Breast epithelium (tissue), 4 donors: Measurements from ENCODE around the gene RSPH9. TPM values are rescaled to one million over a fixed set of nuclear protein-coding genes. Genes with fewer than 3 reads are reported as not detected.
A peak's percentile ranks its signal among the peaks of the same experiment; 100 is the strongest.

Experiments
- DNase-seq, 2 donors: peaks; one replicate each; pipeline ENCODE4 v3.0.0-alpha.2; 2019; ENCODE audit warnings: low spot score in 2 of 2
- H3K27ac ChIP-seq, 2 donors: fragments of 200-600 bp; sonication (generic) in 1 of 2; one replicate each; pipeline ENCODE4 v1.5.1; 2016 to 2019; ENCODE audit warnings: mild to moderate bottlenecking in 1 of 2
- H3K27me3 ChIP-seq, 2 donors: fragments of 200-600 bp; sonication (generic) in 1 of 2; one replicate each; pipeline versions ENCODE4 v1.5.1 to v1.6.0; 2017 to 2019; ENCODE audit warnings: control low read depth in 1 of 2, mild to moderate bottlenecking in 1 of 2
- H3K36me3 ChIP-seq: fragments of 200-600 bp; one replicate; pipeline ENCODE4 v1.5.1; 2019
- H3K4me1 ChIP-seq, 2 donors: fragments of 200-600 bp; sonication (generic); one replicate each; pipeline ENCODE4 v1.5.1; 2016 to 2019; ENCODE audit warnings: control low read depth in 1 of 2
- H3K4me3 ChIP-seq, 3 donors: fragments of 200-600 bp; sonication (generic); 1 replicate in 2 of 3; 2 replicates in 1 of 3; pipeline ENCODE4 v1.5.1; 2016 to 2019; ENCODE audit warnings: mild to moderate bottlenecking in 3 of 3, moderate library complexity in 2 of 3
- H3K9me3 ChIP-seq, 2 donors: fragments of 200-600 bp; sonication (generic) in 1 of 2; one replicate each; pipeline ENCODE4 v1.5.1; 2016 to 2019; ENCODE audit warnings: control low read depth in 1 of 2
- POLR2A ChIP-seq: fragments of 450-650 bp; IDR thresholded peaks from one replicate; pipeline ENCODE4 v1.6.1; 2016; ENCODE audit warnings: antibody characterized with exemption, mild to moderate bottlenecking, moderate library complexity
- POLR2AphosphoS5 ChIP-seq, 3 donors: sonication (generic); formaldehyde crosslinking; IDR thresholded peaks; one replicate each; pipeline ENCODE4 v1.6.1; 2017; ENCODE audit warnings: antibody characterized with exemption in 3 of 3
- intact Hi-C: fragments of 100-400 bp; cut with DNase I; formaldehyde crosslinking; loops from one replicate; pipeline ENCODE4 v1.15.1; 2023; ENCODE audit warnings: low total_unique reads
- total RNA-seq, 3 donors: library from RNA; depleted of rRNA; stranded (reverse); fragments of >200 nt; gene quantifications; one replicate each; pipeline ENCODE4 v1.1.0, GENCODE V29; 2016
- TF ChIP-seq, protein P1 (sequence below), 3 donors: fragments of 450-650 bp; IDR thresholded peaks; one replicate each; pipeline ENCODE4 v1.5.1; 2016 to 2017; ENCODE audit warnings: antibody characterized with exemption in 3 of 3, mild to moderate bottlenecking in 3 of 3, moderate library complexity in 3 of 3

The RSPH9 gene
- total RNA-seq, 3 donors from 2014 or later = not detected

- H3K4me3 ChIP-seq = no peak overlapping the region
- TF ChIP-seq POLR2AphosphoS5 (IDR thresholded peaks at IDR 0.05) (no peak), POLR2A (no peak)
- TF ChIP-seq, protein P1, sequence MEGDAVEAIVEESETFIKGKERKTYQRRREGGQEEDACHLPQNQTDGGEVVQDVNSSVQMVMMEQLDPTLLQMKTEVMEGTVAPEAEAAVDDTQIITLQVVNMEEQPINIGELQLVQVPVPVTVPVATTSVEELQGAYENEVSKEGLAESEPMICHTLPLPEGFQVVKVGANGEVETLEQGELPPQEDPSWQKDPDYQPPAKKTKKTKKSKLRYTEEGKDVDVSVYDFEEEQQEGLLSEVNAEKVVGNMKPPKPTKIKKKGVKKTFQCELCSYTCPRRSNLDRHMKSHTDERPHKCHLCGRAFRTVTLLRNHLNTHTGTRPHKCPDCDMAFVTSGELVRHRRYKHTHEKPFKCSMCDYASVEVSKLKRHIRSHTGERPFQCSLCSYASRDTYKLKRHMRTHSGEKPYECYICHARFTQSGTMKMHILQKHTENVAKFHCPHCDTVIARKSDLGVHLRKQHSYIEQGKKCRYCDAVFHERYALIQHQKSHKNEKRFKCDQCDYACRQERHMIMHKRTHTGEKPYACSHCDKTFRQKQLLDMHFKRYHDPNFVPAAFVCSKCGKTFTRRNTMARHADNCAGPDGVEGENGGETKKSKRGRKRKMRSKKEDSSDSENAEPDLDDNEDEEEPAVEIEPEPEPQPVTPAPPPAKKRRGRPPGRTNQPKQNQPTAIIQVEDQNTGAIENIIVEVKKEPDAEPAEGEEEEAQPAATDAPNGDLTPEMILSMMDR (IDR thresholded peaks at IDR 0.05) = no peak
- H3K4me1 ChIP-seq = no peaks in the 10 kb centered on the region
- no peaks in the 10 kb centered on the region for H3K9me3 ChIP-seq
- H3K27ac ChIP-seq = no peak overlapping the region
- H3K36me3 ChIP-seq = no peaks in the 10 kb centered on the region
- DNase-seq = peak in 1 of 2 donors; percentile 10
- intact Hi-C loops = no loop called here
- no peaks in the 10 kb centered on the region for H3K27me3 ChIP-seq
These were observed 27.9 kb upstream of the RSPH9 start for GRCh38 chr6:43616725-43617472.

GRCh38 chr6:43621078-43621835 lies 23.6 kb upstream of the RSPH9 start:
- Histone ChIP-seq H3K4me1 (no peaks in the 10 kb centered on the region), H3K36me3 (no peaks in the 10 kb centered on the region), H3K27ac (no peak overlapping the region), H3K9me3 (no peaks in the 10 kb centered on the region), H3K27me3 (no peaks in the 10 kb centered on the region), H3K4me3 (no peak overlapping the region)
- intact Hi-C loops = no loop called here
- TF ChIP-seq POLR2AphosphoS5 (IDR thresholded peaks at IDR 0.05) = no peak
- TF ChIP-seq POLR2A = no peak
- TF ChIP-seq, protein P1 (IDR thresholded peaks at IDR 0.05) = no peak
- peak in 1 of 2 donors; percentile 15 for DNase-seq

GRCh38 chr6:43621836-43622180 lies 23.0 kb upstream of the RSPH9 start:
- Histone ChIP-seq H3K27me3 (no peaks in the 10 kb centered on the region), H3K4me1 (no peaks in the 10 kb centered on the region), H3K4me3 (no peak overlapping the region), H3K9me3 (no peaks in the 10 kb centered on the region), H3K27ac (no peak overlapping the region), H3K36me3 (no peaks in the 10 kb centered on the region)
- intact Hi-C loops = no loop called here
- DNase-seq = no peak
- TF ChIP-seq POLR2A = no peak
- no peak for TF ChIP-seq POLR2AphosphoS5 (IDR thresholded peaks at IDR 0.05)
- TF ChIP-seq, protein P1 (IDR thresholded peaks at IDR 0.05) = no peak

DNA sequence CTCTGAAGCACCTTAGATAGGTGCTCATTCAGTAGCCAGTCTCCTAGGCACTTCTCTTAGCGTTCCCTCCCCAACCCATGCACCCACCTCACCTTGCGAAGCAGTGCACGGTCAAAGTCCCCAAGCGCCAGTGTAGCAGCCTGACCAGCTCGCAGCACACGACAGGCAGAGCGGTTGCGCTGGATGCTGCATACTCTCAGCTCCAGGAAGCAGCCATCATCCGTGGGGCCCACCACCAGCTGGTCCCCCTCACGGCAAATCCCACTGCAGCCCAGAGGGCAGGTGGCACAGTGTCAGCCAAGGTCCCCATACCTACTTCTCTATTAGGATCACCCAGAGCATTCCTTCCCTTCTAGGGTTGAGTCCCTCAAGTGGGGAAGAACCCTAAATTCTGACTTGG lies 22.3 kb upstream of the RSPH9 start:
- TF ChIP-seq, protein P1 (IDR thresholded peaks at IDR 0.05) = no peak
- TF ChIP-seq POLR2AphosphoS5 (IDR thresholded peaks at IDR 0.05) = no peak
- TF ChIP-seq POLR2A = no peak
- no peak overlapping the region for H3K4me3 ChIP-seq
- no peaks in the 10 kb centered on the region for H3K36me3 ChIP-seq
- no peaks in the 10 kb centered on the region for H3K27me3 ChIP-seq
- no peak for DNase-seq
- peaks cover 0 to 4% of the 10 kb centered on the region in 2 donors for H3K4me1 ChIP-seq
- intact Hi-C loops = no loop called here
- H3K9me3 ChIP-seq = no peaks in the 10 kb centered on the region
- no peak overlapping the region for H3K27ac ChIP-seq
